Measurements from ENCODE around the gene SIRT6.
"Not testable (repeated sequence)": the region's sequence is repeated elsewhere in the genome, so short reads cannot be mapped to it uniquely, and the experiment has no call there.

Gene SIRT6

DNA sequence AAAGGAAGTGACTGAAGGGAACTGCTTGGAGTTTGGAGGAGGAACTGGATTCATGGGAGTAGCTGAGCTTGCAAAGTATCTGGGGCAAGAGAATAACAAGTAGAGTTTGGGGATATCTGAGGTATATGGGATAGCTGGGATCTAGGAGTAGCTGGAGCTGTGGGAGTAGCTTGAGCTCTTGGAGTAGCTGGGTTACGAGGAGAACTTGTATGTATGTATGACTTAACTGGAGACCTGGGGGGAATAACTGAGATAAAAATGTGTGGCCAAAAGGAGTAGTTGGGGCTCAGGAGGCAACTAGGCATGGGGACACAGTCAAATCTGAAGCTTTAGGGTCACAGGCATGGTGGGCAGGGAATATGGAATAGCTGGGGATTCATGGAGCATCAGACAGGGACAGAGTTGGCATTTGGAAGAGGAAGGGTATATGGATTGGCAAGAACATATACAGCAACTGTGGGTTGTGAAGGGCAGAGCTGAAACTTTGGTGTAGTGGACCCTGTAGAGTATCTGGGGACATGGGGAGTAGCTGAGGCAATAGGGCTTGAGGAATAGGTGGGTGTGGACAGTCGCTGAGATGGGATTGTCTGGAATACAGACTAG lies 18.7 kb upstream of the SIRT6 start:
- no peak for DNase-seq (ENCODE audit: low read depth in 1 of 2, low spot score in 1 of 2)

- no peak for DNase-seq (ENCODE audit: low read depth in 1 of 2, low spot score in 1 of 2)
These were observed 17.4 kb upstream of the SIRT6 start for GRCh38 chr19:4199699-4200293.

- DNase-seq (ENCODE audit: low read depth in 1 of 2, low spot score in 1 of 2): no peak
These were observed 16.2 kb upstream of the SIRT6 start for GRCh38 chr19:4198467-4199126.

DNA sequence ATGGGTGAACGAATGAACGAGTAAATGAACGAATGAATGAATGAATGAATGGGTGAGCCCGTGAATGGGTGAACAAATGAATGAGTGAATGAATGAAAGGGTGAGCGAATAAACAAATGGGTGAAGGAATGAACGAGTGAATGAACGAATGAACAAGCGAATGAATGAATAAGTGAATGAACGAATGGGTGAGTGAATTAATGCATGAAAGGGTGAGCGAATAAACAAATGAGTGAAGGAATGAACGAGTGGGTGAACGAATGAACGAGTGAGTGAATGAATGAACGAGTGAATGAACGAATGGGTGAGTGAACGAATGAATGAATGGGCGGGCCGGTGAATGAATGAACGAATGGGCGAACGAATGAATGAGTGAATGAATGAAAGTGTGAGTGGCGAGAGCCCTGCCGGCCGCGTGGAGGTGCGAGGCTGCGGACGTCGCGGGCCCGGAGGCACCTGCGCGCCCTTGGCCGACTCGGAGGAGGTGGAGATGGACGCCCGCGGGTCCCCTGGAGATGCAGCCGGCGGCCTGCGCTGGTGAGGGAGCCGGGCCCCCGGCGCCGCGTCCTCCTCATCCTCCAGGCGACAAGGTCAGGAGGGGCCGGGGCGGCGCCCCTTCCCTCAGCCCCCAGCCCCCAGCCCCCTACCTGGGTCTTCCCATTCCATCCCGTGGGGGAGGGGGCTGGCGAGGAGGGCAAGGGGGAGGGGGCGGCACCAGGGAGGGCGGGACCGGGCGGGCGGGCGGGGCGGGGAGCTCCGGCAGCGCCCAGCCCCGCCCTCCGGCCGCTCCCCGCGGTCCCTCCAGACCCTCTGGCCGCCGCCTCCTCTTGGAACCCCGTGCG lies 15.5 kb upstream of the SIRT6 start:
- DNase-seq (ENCODE audit: low read depth in 1 of 2, low spot score in 1 of 2): no peak

DNA sequence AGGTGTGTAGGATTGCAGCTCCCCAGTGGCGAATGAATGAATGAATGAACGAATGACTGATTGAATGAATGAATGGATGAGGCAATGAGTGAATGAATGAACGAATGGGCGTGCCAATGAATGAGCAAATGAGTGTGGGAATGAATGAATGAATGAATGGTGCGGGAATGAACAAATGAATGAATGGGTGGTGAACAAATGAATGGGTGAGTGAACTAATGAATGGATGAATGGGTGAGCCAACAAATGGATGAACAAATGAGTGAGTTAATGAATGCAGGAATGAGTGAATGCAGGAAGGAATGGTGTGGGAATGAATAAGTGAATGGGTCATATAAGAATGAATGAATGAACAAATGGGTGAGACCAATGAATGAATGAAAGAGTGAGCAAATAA lies 14.9 kb upstream of the SIRT6 start:
- no peak for DNase-seq (ENCODE audit: low read depth in 1 of 2, low spot score in 1 of 2)

GRCh38 chr19:4196587-4197148 lies 14.3 kb upstream of the SIRT6 start:
- no peak for DNase-seq (ENCODE audit: low read depth in 1 of 2, low spot score in 1 of 2)

DNA sequence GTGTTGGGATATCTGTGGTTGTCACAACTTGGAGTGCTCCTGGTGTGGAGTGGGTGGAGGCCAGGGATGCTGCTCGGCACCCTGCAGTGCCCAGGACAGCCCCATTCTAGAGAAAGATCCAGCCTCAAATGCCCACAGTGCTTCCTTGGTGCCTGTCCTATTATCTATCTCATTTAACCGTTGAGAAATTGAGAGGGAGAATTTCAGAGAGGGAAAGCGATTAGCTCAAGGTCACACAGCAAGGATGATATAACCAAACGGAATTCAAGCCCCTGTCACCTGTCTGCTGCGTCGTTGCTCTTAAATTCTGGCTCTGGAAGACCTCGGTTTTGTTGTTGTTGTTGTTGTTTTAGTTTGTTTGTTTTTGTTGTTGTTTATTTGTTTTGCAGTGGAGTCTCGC lies 13.6 kb upstream of the SIRT6 start:
- DNase-seq (ENCODE audit: low read depth in 1 of 2, low spot score in 1 of 2): no peak

- no peak for DNase-seq (ENCODE audit: low read depth in 1 of 2, low spot score in 1 of 2)
These were observed 12.0 kb upstream of the SIRT6 start for GRCh38 chr19:4194353-4194752.

GRCh38 chr19:4192537-4192936 lies 10.2 kb upstream of the SIRT6 start:
- DNase-seq (ENCODE audit: low read depth in 1 of 2, low spot score in 1 of 2): not testable (repeated sequence)

DNA sequence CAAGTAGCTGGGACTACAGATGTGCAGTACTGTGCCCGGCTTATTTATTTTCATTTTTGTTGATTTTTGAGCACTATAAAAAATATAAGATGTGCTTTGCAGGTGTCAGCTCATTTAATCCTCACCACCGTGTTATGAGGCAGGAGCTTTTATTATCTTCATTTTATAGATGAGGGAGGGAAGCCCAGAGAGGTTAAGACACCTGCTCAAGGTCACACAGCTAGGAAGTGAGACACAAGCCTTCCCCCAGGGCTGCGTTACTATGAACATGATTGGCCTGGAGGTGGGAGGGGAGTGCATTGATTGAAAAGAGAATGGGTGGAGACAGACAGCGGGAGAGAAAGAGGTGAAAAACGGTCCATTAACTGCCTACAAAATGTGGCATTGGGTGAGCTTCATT lies 7.3 kb upstream of the SIRT6 start:
- DNase-seq (ENCODE audit: low read depth in 1 of 2, low spot score in 1 of 2): no peak

- DNase-seq (ENCODE audit: low read depth in 1 of 2, low spot score in 1 of 2): no peak
These were observed 5.2 kb upstream of the SIRT6 start for GRCh38 chr19:4187313-4188122.

DNA sequence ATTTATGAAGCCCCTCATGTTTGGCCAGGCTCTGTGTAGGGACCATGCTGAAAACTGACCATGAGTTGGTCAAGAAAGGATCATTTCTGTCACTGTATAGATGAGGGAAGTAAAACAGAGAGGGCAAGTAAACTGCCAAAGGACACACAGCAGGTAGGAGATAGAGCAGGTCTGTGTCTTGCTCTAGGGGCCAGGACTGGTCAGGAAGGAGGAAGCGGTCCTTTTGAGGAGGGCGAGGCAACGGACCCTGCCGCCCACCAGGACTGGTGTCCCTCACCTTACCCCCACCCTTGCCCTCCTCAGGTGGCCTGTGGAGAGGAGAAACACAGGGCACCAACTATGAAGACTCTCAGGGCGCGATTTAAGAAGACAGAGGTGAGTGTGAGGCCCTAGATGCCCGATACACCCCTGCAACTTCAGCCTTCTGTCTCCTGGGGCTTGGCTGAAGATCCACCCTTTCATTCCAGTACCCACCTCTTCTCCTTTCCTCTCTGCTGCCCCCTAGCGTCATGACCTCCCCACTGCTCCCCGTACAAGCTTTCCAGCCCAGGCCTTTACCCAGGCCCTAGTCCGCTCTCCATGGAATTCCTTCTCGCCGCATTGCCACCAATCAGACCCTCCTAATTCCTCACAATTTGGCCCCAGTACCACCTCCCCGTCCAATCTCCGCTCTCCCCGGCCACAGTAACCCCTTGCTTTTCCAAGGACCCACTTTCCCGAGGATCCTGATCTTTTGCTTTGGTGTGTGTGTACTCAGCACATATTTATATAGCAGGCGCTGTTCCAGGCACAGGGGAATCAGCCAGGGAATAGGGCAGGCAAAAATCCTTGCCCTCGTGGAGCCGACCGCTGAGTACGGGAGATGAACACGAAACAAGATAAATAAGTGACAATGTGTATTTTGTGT lies 4.0 kb upstream of the SIRT6 start:
- peak; percentile 58 to 60 for DNase-seq (ENCODE audit: low read depth in 1 of 2, low spot score in 1 of 2)

GRCh38 chr19:4185413-4186086 lies 3.2 kb upstream of the SIRT6 start:
- no peak for DNase-seq (ENCODE audit: low read depth in 1 of 2, low spot score in 1 of 2)

DNA sequence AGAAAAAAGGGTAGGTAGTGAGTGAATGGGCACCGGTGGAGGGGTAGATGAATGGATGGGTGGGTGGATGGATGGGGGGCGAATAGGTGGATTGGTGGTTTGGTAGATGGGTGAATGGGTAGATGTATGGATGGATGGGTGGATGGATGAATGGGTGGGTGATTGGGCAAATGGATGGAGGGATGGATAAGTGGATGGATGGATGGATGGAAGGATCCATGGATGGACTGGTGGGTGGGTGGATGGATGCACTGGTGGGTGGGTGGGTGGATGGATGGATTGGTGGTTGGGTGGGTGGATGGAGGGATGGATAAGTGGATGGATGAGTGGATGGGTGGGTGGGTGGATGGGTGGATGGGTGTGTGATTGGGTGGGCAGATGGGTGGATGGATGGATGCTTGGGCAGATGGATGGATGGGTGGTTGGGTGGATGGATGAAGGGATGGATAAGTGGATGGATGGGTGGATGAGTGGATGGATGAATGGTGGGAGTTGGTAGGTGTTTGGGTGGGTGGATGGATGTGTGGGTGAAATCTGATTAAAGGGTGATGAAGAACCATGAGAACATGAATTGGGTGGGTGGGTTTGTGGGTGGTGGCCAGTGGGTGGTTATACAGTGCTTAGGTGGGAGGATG lies 2.5 kb upstream of the SIRT6 start:
- no peak for DNase-seq (ENCODE audit: low read depth in 1 of 2, low spot score in 1 of 2)

- no peak for DNase-seq (ENCODE audit: low read depth in 1 of 2, low spot score in 1 of 2)
These were observed 1.8 kb upstream of the SIRT6 start for GRCh38 chr19:4183967-4184717.

DNA sequence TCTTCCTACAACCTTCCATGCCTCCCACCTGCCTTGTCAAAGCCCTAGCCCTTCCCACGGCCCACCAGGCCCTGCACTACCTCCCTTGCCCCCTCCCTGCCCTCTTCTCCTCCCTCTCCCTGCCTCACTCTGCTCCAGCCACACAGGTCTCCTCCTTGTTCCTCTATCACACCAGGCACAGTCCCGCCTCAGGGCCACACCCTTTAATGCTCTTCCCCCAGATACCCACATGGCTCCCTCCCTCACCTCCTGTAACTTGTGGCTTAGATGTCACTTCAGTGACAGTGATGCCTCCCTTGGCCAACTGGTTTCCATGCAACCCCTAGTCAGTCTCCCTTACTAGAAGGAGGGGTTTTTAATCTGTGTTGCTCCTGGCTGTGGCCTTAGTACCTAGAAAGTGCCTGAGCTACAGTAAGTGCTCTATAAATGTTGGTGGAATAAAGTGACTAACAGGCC lies 1.3 kb downstream of the SIRT6 start:
- no peak for DNase-seq (ENCODE audit: low read depth in 1 of 2, low spot score in 1 of 2)

DNA sequence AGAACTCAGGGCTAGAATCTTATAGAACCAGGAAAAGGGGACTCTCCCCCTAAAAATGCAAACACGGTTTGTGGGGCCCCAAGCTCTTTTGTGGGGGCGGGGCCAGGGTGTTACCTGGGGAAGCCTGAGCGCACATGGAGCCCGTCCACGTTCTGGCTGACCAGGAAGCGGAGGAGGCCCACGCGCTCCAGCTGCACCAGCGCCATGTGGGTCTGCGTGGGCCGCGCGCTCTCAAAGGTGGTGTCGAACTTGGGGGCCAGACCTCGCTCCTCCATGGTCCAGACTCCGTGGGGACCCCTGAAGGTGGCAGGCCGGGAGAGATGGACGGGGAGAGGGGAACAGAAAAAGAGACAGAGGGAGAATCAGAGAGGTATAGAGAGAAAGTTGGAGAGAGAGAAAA lies 3.4 kb downstream of the SIRT6 start:
- DNase-seq (ENCODE audit: low read depth in 1 of 2, low spot score in 1 of 2): no peak

GRCh38 chr19:4177146-4177545 lies 5.2 kb downstream of the SIRT6 start:
- DNase-seq (ENCODE audit: low read depth in 1 of 2, low spot score in 1 of 2): no peak

Measured in activated T-helper 1 cell treated with anti-CD3 and anti-CD28 coated beads, Interleukin-2, amount 50 U/mL, for 16 hours (primary cell).